ENCODE measurements around the gene KLRC3.
A peak's percentile ranks its signal among the peaks of the same experiment; 100 is the strongest.
"Not testable (repeated sequence)": the region's sequence is repeated elsewhere in the genome, so short reads cannot be mapped to it uniquely, and the experiment has no call there.

KLRC3 gene

GRCh38 chr12:10368206-10369171, 51.9 kb downstream of the KLRC3 start:
- no peak for DNase-seq

DNA sequence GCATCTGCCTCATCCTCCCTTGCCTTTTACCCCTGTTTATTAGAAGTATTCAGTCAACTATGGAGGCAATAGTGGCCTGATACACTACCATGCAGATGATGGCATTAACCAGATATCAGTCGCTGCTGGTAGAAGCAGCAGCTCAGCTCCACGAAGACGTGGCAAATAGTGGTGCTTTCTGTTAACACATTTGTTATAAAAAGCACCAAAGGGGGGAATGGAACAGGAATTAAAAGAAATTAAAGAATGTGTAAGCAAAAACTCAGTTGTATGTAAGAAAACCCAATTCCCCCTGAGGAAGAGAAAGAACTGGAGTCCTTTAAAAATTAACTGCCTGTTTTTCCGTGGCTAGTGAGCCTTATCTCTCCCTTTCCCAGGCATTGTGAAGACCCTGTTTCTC, 52.7 kb downstream of the KLRC3 start:
- DNase-seq: not testable (repeated sequence)

DNA sequence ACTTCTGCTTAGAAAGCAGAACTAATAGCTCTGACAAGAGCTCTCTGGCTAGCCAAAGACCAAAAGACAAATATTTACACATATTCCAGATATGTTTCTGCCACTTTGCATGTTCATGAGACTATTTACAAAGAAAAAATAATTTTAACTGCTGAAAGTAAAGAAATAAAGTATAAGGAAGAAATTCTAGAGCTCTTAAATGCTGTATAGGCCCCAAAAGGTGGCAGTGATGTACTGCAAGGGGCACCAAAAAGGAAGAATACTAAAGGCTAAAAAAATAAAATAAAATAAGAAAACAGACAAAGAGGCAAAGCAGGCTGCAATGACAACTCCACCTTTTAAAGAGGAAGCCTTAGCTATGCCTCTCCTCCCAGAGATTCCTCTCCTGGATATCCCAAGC, 53.5 kb downstream of the KLRC3 start:
- DNase-seq: no peak

GRCh38 chr12:10365696-10366405, 54.5 kb downstream of the KLRC3 start:
- DNase-seq: no peak

DNA sequence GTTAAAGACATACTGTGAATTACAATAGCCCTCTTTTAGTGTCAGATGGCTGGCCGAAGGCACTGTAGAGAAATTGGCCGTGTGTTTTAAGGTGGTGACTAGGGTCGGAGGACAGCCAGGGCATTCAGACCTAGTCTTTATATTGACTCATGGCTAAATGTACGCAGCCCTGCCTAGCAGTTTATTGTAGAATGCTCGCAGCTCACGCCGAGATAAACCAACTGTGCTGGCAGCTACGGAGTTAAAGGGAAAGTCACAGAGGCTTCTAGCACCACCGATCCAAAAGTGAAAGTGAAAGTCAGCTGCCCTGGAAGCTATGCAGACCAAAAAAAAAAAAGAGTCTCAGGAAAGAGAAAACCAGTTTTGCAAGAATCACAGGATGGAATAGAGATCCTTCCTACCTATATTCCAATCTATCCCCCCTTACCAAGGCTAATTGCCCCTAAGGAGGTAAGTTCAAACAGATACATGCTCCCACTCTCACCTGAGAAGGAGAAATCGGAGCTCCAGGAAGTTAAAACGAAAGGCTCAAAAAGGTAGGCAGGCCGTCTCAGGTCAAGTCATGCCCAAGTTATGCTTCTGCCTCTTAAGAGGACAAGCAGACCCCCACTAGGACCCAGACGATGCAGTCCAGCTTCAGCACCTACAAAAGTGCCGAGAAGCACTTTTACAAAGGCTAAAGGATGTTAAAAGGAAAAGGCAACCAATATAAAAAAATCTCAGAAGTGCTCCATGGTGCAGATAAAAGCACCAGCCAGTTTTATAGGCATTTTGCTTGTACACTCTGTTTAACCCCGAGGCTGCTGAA, 55.4 kb downstream of the KLRC3 start:
- peak; percentile 18 for DNase-seq

DNA sequence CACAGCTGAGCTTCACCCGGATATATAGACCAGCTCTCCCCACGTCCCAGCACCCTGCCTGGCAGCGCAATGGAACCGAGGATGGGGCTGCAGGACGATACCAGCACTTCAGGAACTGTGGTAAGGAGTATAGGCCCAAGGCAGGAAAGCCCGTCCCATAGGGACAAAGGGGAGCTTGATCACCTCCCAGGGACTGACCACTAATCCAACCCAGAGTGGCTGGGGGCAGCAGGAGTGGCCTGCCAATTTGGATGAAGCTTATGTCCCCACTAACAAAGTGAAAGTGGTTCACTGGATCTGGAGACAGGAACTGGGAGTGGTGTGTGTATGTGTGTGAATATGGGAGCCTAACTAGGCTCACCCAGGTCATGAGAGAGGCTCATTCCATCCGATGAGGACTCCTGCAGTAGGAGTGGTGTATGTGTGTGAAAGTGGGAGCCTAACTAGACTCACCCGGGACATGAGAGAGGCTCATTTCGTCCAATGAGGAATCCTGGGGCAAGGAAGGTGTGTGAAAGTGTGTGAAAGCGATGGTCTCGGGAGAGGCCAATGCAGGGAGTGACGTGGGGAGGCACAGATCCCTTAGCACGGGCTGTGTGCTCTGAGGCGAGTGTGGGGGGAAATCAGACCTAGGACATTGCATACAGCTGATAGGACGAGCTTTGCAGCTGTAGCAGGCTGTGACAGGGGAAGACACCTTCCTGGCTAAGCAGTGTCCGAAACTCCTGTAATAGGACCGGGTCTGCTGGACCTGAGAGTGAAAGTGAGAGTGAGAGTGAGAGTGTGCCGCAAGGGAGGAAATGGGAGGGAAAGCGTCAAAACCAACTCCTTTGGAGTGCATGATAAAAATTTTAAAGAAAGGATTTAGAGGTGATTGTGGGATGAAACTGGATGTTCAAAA, 56.2 kb downstream of the KLRC3 start:
- peak; percentile 19 for DNase-seq

- no peak for DNase-seq
These were observed 56.8 kb downstream of the KLRC3 start for GRCh38 chr12:10363658-10363913.

GRCh38 chr12:10362828-10363657, 57.4 kb downstream of the KLRC3 start:
- DNase-seq: no peak

- no peak for DNase-seq
These were observed 58.1 kb downstream of the KLRC3 start for GRCh38 chr12:10362325-10362724.

Measured in NCI-H2227 treated with DMSO at 0.1 percent for 48 hours (cell line).